ENCODE results near the gene SHC2. TPM values are rescaled to one million over a fixed set of nuclear protein-coding genes. Genes with fewer than 3 reads are reported as not detected.

Gene SHC2
- total and polyA plus RNA-seq, 9 donors: 0.62 to 40.7 (median 15.4) TPM

DNA sequence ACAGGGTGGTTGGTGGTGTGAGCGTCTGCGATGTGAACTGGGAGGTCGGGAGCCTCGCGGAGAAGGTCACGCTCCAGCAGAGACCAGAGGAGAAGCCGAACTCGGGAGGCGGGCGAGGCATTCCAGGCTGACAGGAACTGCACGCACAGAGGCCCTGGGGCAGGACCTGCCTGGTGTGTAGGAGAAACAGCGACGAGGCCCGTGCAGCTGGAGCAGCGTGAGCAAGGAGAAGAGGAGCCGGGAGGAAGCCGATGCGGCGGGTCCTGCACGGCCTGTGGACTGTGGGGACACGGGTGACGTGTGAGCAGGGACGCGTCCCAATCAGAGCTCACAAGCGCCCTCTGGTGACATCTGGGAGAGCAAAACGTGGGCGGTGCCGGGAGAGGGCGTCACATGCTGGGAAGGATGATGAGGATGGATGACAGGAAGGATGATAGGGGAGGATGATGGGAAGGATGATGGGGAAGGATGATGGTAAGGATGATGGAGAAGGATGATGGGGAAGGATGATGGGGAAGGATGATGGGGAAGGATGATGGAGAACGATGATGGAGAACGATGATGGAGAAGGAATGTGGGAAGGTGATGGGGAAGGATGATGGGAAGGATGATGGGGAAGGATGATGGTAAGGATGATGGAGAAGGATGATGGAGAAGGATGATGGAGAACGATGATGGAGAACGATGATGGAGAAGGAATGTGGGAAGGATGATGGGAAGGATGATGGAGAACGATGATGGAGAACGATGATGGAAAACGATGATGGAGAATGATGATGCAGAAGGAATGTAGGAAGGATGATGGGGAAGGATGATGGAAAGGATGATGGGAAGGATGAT lies 19.4 kb upstream of the SHC2 start:
- Histone ChIP-seq H3K4me1 (ENCODE audit: insufficient read depth) (no peaks in the 10 kb centered on the region), H3K27ac (no peak overlapping the region), H3K9me3 (no peaks in the 10 kb centered on the region), H3K4me3 (no peak overlapping the region), H3K36me3 (no peaks in the 10 kb centered on the region), H3K27me3 (no peaks in the 10 kb centered on the region)
- TF ChIP-seq, protein P1, sequence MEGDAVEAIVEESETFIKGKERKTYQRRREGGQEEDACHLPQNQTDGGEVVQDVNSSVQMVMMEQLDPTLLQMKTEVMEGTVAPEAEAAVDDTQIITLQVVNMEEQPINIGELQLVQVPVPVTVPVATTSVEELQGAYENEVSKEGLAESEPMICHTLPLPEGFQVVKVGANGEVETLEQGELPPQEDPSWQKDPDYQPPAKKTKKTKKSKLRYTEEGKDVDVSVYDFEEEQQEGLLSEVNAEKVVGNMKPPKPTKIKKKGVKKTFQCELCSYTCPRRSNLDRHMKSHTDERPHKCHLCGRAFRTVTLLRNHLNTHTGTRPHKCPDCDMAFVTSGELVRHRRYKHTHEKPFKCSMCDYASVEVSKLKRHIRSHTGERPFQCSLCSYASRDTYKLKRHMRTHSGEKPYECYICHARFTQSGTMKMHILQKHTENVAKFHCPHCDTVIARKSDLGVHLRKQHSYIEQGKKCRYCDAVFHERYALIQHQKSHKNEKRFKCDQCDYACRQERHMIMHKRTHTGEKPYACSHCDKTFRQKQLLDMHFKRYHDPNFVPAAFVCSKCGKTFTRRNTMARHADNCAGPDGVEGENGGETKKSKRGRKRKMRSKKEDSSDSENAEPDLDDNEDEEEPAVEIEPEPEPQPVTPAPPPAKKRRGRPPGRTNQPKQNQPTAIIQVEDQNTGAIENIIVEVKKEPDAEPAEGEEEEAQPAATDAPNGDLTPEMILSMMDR (IDR thresholded peaks at IDR 0.05): no peak
- TF ChIP-seq POLR2A (IDR thresholded peaks at IDR 0.05) (no peak), EP300 (IDR thresholded peaks at IDR 0.05) (no peak)
- peak in 4 of 5 donors; percentile 32 to 64 (median 59) for DNase-seq
- WGBS, 3 donors: 23 to 37% (median 27%) methylated on average over 36 of the region's 36 CpGs
- intact Hi-C loops (cut with DNase I): no loop called here

DNA sequence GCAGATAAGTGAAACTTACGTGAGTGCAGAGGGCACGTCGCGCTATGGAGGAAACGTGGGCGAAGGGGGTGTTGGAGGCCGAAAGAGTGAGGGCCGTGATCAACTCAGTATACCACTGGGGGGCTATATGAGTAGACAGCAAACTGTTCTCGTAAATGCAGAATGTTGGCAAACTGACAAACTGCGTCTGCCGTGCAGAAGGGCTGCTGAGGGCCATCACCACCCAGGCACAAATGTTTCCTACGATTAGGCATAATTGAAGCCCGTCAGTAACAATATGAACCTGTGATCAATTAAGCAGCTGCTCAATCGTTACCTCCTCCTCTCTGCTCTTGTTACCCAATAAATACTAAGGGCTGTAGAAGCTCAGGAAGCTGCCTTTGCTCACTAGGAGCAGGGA lies 18.1 kb upstream of the SHC2 start:
- no peak overlapping the region for H3K27ac ChIP-seq
- H3K36me3 ChIP-seq: no peaks in the 10 kb centered on the region
- DNase-seq: no peak
- H3K4me3 ChIP-seq: no peak overlapping the region
- no peaks in the 10 kb centered on the region for H3K27me3 ChIP-seq
- no peaks in the 10 kb centered on the region for H3K4me1 ChIP-seq (ENCODE audit: insufficient read depth)
- 37 to 50% (median 42%) methylated on average over 14 of the region's 14 CpGs for WGBS, 3 donors
- TF ChIP-seq EP300 (IDR thresholded peaks at IDR 0.05): no peak
- TF ChIP-seq, protein P1 (IDR thresholded peaks at IDR 0.05): no peak
- no peak for TF ChIP-seq POLR2A (IDR thresholded peaks at IDR 0.05)
- intact Hi-C loops (cut with DNase I): no loop called here
- no peaks in the 10 kb centered on the region for H3K9me3 ChIP-seq

DNA sequence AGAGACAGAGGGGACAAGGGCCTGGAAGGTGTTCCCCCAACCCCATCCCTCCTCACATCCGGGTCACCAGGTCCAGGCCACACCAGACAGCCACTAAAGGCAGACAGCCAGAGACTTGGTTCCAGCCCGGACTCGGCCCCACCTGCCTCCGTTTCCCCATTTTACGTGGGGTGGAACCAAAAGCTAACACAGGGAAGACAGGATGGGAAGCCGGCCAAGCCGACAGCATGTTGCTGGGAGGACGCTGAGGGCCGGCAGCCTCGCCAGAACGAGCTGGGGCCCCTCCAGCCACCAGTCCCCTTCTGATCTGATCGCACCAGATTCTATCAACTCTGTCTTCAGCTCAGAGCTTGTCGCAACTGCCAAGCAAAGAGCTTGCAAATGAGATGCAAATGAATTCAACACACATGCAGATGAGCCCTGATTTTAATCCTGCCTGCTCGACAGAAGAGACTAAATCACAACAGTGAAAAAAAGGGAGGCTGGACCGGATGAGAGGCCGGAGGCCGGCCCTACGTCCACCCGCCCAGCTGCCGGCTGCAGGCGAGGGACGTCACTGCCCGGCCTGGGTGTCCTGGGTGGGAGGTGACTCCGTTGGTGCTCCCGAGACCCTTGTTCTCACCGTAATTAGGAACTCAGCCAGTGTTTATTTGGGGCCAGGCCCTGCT lies 17.5 kb upstream of the SHC2 start:
- no peak for DNase-seq
- intact Hi-C loops (cut with DNase I): no loop called here
- WGBS, 3 donors: 57 to 63% (median 59%) methylated on average over 26 of the region's 26 CpGs

DNA sequence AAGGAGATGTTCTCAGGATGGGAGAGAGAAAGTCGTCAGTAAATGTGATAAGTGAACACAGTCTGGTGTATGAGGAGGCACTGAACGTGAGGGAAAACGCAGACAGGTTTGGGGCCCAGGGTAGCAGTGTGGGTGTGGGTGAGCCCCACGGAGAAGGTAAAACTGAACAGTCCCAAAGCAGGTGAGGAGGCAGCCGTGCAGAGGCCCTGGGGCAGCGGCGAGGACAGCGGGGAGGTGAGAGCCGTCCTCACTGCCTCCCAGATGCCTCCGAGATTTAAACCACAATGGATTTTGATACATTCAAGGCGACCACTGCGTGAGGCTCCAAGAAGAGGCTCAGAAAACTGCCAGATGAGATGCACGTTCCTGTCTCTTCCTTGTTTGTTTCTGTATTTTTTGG lies 14.5 kb upstream of the SHC2 start:
- Histone ChIP-seq H3K4me3 (no peak overlapping the region), H3K4me1 (ENCODE audit: insufficient read depth) (no peaks in the 10 kb centered on the region), H3K36me3 (no peaks in the 10 kb centered on the region), H3K27ac (no peak overlapping the region), H3K9me3 (no peaks in the 10 kb centered on the region), H3K27me3 (no peaks in the 10 kb centered on the region)
- TF ChIP-seq POLR2A (IDR thresholded peaks at IDR 0.05) (no peak), EP300 (IDR thresholded peaks at IDR 0.05) (no peak)
- TF ChIP-seq, protein P1 (IDR thresholded peaks at IDR 0.05): no peak
- intact Hi-C loops (cut with DNase I): no loop called here
- 79 to 81% (median 80%) methylated on average over 13 of the region's 13 CpGs for WGBS, 3 donors
- DNase-seq: no peak

More for the DNA sequence above, 17.5 kb upstream of the SHC2 start:
- Histone ChIP-seq H3K4me1 (ENCODE audit: insufficient read depth) (no peaks in the 10 kb centered on the region), H3K4me3 (no peak overlapping the region), H3K27ac (no peak overlapping the region), H3K9me3 (no peaks in the 10 kb centered on the region), H3K27me3 (no peaks in the 10 kb centered on the region), H3K36me3 (no peaks in the 10 kb centered on the region)
- TF ChIP-seq POLR2A (IDR thresholded peaks at IDR 0.05): no peak
- TF ChIP-seq, protein P1 (IDR thresholded peaks at IDR 0.05): no peak
- TF ChIP-seq EP300 (IDR thresholded peaks at IDR 0.05): no peak
